Mucosa of rectum (tissue), 2 donors: ENCODE results near the gene TIGD4.

Source experiments
- H3K27ac ChIP-seq, 2 donors: one replicate each; pipeline ENCODE4 v1.7.0; 2013; ENCODE audit warnings: inconsistent platforms in 2 of 2, low read depth in 2 of 2, low read length in 2 of 2
- H3K27me3 ChIP-seq, 2 donors: one replicate each; pipeline ENCODE4 v1.7.0; 2013; ENCODE audit warnings: low read length in 2 of 2; ENCODE audit not compliant: control insufficient read depth in 2 of 2, insufficient read depth in 2 of 2
- H3K36me3 ChIP-seq, 2 donors: one replicate each; pipeline ENCODE4 v1.7.0; 2013; ENCODE audit warnings: low read length in 2 of 2; ENCODE audit not compliant: control insufficient read depth in 2 of 2, insufficient read depth in 2 of 2
- H3K4me1 ChIP-seq, 2 donors: one replicate each; pipeline ENCODE4 v1.7.0; 2013; ENCODE audit warnings: low read length in 2 of 2, mild to moderate bottlenecking in 1 of 2; ENCODE audit not compliant: control insufficient read depth in 2 of 2, insufficient read depth in 2 of 2
- H3K4me3 ChIP-seq, 2 donors: one replicate each; pipeline ENCODE4 v1.7.0; 2013; ENCODE audit warnings: low read length in 2 of 2
- H3K9ac ChIP-seq, 2 donors: one replicate each; pipeline ENCODE4 v1.7.0; 2013; ENCODE audit warnings: low read length in 2 of 2, low read depth in 1 of 2, mild to moderate bottlenecking in 1 of 2
- H3K9me3 ChIP-seq, 2 donors: one replicate each; pipeline ENCODE4 v1.7.0; 2013; ENCODE audit warnings: low read length in 2 of 2; ENCODE audit not compliant: control insufficient read depth in 2 of 2
- donor health status: healthy.
- donor health status: Normal muscosa, but diverticular disease.

The TIGD4 gene

GRCh38 chr4:152808670-152809069 lies 29.1 kb upstream of the TIGD4 start:
- no peak overlapping the region for H3K9ac ChIP-seq

GRCh38 chr4:152807294-152807829 lies 27.8 kb upstream of the TIGD4 start:
- Histone ChIP-seq H3K9ac (no peak overlapping the region), H3K4me3 (no peak overlapping the region)

More at GRCh38 chr4:152808670-152809069, 29.1 kb upstream of the TIGD4 start:
- Histone ChIP-seq H3K9me3 (no peaks in the 10 kb centered on the region), H3K27ac (no peak overlapping the region), H3K36me3 (no peaks in the 10 kb centered on the region), H3K27me3 (no peaks in the 10 kb centered on the region), H3K4me1 (peaks cover 0 to 5% of the 10 kb centered on the region in 2 donors), H3K4me3 (no peak overlapping the region)

DNA sequence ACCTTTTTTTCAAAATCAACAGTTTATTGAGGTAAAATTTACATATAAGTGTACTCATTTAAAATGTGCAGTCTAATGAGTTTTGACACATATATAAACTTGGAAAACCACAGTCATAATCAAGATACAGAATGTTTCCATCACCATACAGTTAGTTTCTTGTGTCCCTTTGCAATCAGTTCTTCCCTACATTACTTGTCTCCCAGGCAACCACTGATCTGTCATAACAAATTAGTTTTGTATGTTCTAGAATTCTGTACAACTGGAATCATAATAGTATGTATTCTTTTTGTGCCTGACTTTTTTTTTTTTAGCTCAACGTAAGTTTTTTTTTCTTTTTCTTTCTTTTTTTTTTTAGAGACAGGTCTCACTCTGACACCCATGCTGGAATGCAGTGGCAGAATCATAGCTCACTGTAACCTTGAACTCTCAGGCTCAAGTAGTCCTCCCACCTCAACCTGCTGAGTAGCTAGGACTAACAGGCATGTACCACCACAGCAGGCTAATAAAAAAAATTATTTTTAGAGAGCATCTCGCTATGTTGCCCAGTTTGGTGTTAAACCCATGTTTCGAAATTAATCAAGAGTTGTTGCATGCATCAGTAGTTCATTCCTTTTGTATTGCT lies 27.1 kb upstream of the TIGD4 start:
- H3K27me3 ChIP-seq: no peaks in the 10 kb centered on the region
- peaks cover 0 to 5% of the 10 kb centered on the region in 2 donors for H3K4me1 ChIP-seq
- no peak overlapping the region for H3K9ac ChIP-seq
- H3K36me3 ChIP-seq: no peaks in the 10 kb centered on the region
- no peak overlapping the region for H3K4me3 ChIP-seq
- no peak overlapping the region for H3K27ac ChIP-seq
- no peaks in the 10 kb centered on the region for H3K9me3 ChIP-seq

More at GRCh38 chr4:152807294-152807829, 27.8 kb upstream of the TIGD4 start:
- Histone ChIP-seq H3K27ac (no peak overlapping the region), H3K27me3 (no peaks in the 10 kb centered on the region), H3K4me1 (peaks cover 0 to 5% of the 10 kb centered on the region in 2 donors), H3K36me3 (no peaks in the 10 kb centered on the region), H3K9me3 (no peaks in the 10 kb centered on the region)

- H3K9me3 ChIP-seq: no peaks in the 10 kb centered on the region
- H3K4me3 ChIP-seq: no peak overlapping the region
- peaks cover 0 to 5% of the 10 kb centered on the region in 2 donors for H3K4me1 ChIP-seq
- no peak overlapping the region for H3K9ac ChIP-seq
- no peaks in the 10 kb centered on the region for H3K27me3 ChIP-seq
- no peaks in the 10 kb centered on the region for H3K36me3 ChIP-seq
- no peak overlapping the region for H3K27ac ChIP-seq
Observed at GRCh38 chr4:152805818-152806217, 26.3 kb upstream of the TIGD4 start.

- H3K9me3 ChIP-seq: no peaks in the 10 kb centered on the region
- H3K36me3 ChIP-seq: no peaks in the 10 kb centered on the region
- H3K27me3 ChIP-seq: no peaks in the 10 kb centered on the region
- H3K4me3 ChIP-seq: no peak overlapping the region
- H3K9ac ChIP-seq: no peak overlapping the region
- peaks cover 0 to 5% of the 10 kb centered on the region in 2 donors for H3K4me1 ChIP-seq
- H3K27ac ChIP-seq: no peak overlapping the region
Observed at GRCh38 chr4:152805071-152805650, 25.6 kb upstream of the TIGD4 start.

DNA sequence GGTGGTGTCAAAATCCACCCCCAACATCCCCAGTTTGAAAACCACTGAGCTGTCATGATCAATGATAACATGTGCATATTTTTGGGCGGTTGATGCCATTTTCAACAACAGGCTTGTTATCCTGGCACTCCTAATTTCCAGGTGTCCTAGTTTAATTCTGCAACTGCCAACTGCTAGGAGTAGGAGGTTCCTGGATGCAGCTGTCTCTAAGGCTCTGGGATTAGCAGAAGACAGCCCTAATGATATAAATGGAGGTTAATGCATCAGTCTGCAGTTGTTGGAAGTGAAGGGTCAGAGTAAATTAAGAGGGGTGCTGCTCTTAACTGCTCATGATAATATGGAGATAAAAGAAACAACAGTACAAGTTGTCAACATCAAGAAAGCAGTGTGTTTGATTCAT lies 24.0 kb upstream of the TIGD4 start:
- no peak overlapping the region for H3K27ac ChIP-seq

DNA sequence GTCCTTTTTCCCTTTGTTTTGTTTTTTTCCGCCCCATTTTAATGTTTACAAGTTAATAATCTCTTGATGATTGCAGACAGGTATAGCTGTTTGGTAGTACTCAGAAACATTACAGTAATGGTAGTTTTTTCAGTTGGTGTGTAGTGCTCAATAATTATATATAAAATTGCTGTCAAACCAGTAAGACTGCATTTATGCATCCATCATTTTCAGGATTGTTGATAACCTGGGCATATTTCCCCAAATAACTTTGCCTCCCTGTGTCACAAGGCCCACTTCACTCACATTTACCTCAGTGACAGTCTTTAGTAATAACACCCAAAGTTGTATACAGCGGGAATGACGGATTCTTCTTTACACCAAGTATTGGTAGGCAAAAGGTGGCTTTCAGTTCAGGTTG lies 16.4 kb upstream of the TIGD4 start:
- Histone ChIP-seq H3K4me3 (no peak overlapping the region), H3K27ac (no peak overlapping the region), H3K9me3 (no peaks in the 10 kb centered on the region), H3K27me3 (no peaks in the 10 kb centered on the region), H3K9ac (no peak overlapping the region), H3K36me3 (no peaks in the 10 kb centered on the region), H3K4me1 (no peaks in the 10 kb centered on the region)

More for the DNA sequence above, 24.0 kb upstream of the TIGD4 start:
- no peaks in the 10 kb centered on the region for H3K36me3 ChIP-seq
- H3K27me3 ChIP-seq: no peaks in the 10 kb centered on the region
- H3K4me1 ChIP-seq: peaks cover 0 to 5% of the 10 kb centered on the region in 2 donors
- H3K9ac ChIP-seq: no peak overlapping the region
- no peak overlapping the region for H3K4me3 ChIP-seq
- H3K9me3 ChIP-seq: no peaks in the 10 kb centered on the region

- Histone ChIP-seq H3K9me3 (no peaks in the 10 kb centered on the region), H3K27me3 (no peaks in the 10 kb centered on the region), H3K36me3 (no peaks in the 10 kb centered on the region), H3K9ac (no peak overlapping the region), H3K4me1 (peaks cover 17 to 23% of the 10 kb centered on the region in 2 donors), H3K4me3 (no peak overlapping the region), H3K27ac (no peak overlapping the region)
Observed at GRCh38 chr4:152786627-152787026, 7.1 kb upstream of the TIGD4 start.

DNA sequence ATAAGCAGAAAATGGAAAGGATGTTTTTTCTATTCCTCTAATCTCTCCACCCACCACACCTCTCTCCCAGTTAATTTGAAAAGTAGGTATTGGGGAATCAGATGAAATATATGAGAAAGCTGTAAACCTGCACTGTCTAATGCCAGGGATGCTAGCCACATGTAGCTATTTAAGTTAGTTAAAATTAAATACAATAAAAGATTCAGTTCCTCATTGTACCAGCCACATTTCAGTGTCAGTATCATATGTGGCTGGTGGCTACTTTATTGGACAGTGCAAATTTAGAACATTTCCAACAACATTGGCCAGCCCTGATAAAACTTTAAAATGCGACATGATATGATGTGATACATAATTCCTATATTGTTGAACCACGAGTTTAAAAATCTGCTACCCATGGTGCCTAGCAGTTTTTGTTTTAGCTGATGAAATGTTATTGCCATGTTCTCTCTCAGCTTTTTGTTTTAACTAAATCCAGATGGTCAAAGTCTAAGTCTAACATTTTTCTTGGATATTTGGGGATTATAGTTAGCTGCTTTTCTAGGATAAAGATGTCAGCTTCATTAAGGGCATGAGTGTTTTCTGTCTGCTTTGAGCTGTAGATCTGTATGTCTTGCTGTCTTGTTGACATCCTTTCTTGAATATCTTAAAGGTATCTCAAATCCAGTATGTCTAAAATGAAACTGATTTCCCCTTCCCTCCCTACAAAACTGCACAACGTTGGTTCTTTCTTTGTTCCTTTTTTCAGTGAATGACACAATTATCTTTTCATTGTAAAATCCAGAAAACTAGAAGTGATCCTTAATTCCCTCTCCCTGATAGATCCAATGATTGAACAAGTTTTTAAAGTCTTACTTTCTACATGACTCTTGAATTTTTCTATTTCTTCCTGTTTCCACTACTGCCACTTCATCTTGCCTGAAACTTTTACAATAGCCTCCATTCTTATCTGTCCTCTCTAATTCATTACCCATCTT lies 6.4 kb upstream of the TIGD4 start:
- Histone ChIP-seq H3K9ac (no peak overlapping the region), H3K27ac (peak overlapping the region in 1 of 2 donors; percentile 5), H3K4me1 (peaks cover 20 to 23% of the 10 kb centered on the region in 2 donors), H3K4me3 (no peak overlapping the region), H3K36me3 (no peaks in the 10 kb centered on the region), H3K9me3 (no peaks in the 10 kb centered on the region), H3K27me3 (no peaks in the 10 kb centered on the region)
